HepG2 (cell line): ENCODE results near the gene GORASP2. TPM values are rescaled to one million over a fixed set of nuclear protein-coding genes. Genes with fewer than 3 reads are reported as not detected.

ENCODE experiments used
- BCLAF1 ChIP-seq: fragments of 450-650 bp; IDR thresholded peaks from 2 replicates; pipeline ENCODE4 v1.6.1; 2017; ENCODE audit warnings: mild to moderate bottlenecking
- JDP2 ChIP-seq: sonication (generic); formaldehyde crosslinking; IDR thresholded peaks from 2 replicates; pipeline ENCODE4 v1.8.1; 2022; ENCODE audit warnings: missing genetic modification reagents, borderline replicate concordance
- MAFG ChIP-seq: sonication (generic); formaldehyde crosslinking; IDR thresholded peaks from 2 replicates; pipeline ENCODE4 v1.5.1; 2020; ENCODE audit warnings: mild to moderate bottlenecking, missing genetic modification reagents
- NCOA5 ChIP-seq: sonication (generic); formaldehyde crosslinking; IDR thresholded peaks from 2 replicates; pipeline ENCODE4 v1.4.0; 2020; ENCODE audit warnings: missing genetic modification reagents
- SALL2 ChIP-seq: sonication (generic); formaldehyde crosslinking; IDR thresholded peaks from 2 replicates; pipeline ENCODE4 v1.8.1; 2023; ENCODE audit warnings: mild to moderate bottlenecking, missing genetic modification reagents, inconsistent platforms
- SP140L ChIP-seq: sonication (generic); formaldehyde crosslinking; IDR thresholded peaks from 2 replicates; pipeline ENCODE4 v1.4.0; 2020; ENCODE audit warnings: missing genetic modification reagents, borderline replicate concordance
- ZFP36L1 ChIP-seq: sonication (generic); formaldehyde crosslinking; IDR thresholded peaks from 2 replicates; pipeline ENCODE4 v1.8.0; 2022; ENCODE audit warnings: mild to moderate bottlenecking, missing genetic modification reagents, moderate library complexity
- polyA plus RNA-seq, 8 experiments: library from polyadenylated mRNA; depleted of rRNA in 3 of 8; stranded (reverse) in 7 of 8; unstranded in 1 of 8; fragments of >200 nt; fragmentation: Illumina TruSeq in 4 of 8; extraction: Trizol in 4 of 8; gene quantifications; 2 replicates each; pipeline versions ENCODE4 v1.2.1 to v1.2.3, GENCODE V29; 2011 to 2016; ENCODE audit warnings: low read depth in 4 of 8, missing spikeins in 1 of 8, mixed read lengths in 1 of 8; ENCODE audit not compliant: insufficient read depth in 1 of 8
- total RNA-seq, 5 experiments: library from RNA; depleted of rRNA; stranded (reverse); fragments of >200 nt; fragmentation: Illumina TruSeq; extraction: Trizol; gene quantifications; 2 replicates each; pipeline ENCODE4 v1.2.3, GENCODE V29; 2016; ENCODE audit warnings: low read depth in 1 of 5
- TF ChIP-seq, protein P1 (sequence below): sonication (generic); formaldehyde crosslinking; conservative IDR thresholded peaks from 2 replicates; pipeline ENCODE4 v1.8.0; 2022; ENCODE audit warnings: mild to moderate bottlenecking, moderate library complexity, missing genetic modification reagents
- TF ChIP-seq, protein P2 (sequence below): sonication (generic); formaldehyde crosslinking; IDR thresholded peaks from 2 replicates; pipeline ENCODE4 v1.8.1; 2022; ENCODE audit warnings: mild to moderate bottlenecking, missing genetic modification reagents
- TF ChIP-seq, protein P3 (sequence below): sonication (generic); formaldehyde crosslinking; conservative IDR thresholded peaks from 2 replicates; pipeline ENCODE4 v1.4.0; 2020; ENCODE audit warnings: missing genetic modification reagents

The GORASP2 gene
- total and polyA plus RNA-seq, 2 of the 13 experiments (the other 11 are each of a cell fraction or from before 2014, with no cell fraction given): 103 to 239 TPM

DNA sequence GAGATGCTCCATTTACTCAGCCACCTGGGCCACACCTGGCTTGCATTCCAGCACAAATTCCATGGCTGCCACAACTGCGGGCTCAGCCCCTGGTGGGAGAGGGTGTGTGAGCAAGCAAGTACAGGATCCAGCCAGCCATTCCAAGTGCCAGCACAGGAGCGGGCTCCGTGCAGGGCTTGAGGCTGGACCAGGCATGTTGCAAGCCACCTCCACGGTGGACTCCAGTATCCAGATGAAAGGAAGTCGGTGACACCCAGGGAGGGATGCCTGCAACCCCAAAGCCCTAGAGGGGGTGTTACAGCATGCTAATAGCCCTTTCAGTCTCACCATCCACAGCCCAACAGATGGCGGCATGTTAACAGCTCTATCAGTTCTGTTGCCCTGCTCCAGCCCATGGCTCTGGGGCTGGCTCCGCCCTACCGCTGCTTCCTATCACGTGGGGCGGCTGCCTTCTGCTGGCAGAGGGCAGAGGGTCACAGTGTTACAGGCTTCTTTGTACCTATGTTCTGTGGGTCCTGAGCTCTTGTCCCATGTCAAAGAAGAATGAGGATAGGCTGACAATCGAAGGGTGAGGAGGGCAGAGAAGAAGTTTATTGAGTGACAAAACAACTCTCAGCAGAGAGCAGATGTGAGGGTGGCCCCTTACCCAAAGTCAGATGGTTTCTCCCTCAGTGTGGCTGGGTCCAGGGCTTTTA lies 11.7 kb upstream of the GORASP2 start (continued):
- TF ChIP-seq BCLAF1 (no peak), JDP2 (no peak), MAFG (CRISPR knock-in tag) (no peak), SP140L (CRISPR knock-in tag) (no peak), NCOA5 (no peak), SALL2 (CRISPR knock-in tag) (no peak), ZFP36L1 (CRISPR knock-in tag) (no peak)
- TF ChIP-seq, protein P1, sequence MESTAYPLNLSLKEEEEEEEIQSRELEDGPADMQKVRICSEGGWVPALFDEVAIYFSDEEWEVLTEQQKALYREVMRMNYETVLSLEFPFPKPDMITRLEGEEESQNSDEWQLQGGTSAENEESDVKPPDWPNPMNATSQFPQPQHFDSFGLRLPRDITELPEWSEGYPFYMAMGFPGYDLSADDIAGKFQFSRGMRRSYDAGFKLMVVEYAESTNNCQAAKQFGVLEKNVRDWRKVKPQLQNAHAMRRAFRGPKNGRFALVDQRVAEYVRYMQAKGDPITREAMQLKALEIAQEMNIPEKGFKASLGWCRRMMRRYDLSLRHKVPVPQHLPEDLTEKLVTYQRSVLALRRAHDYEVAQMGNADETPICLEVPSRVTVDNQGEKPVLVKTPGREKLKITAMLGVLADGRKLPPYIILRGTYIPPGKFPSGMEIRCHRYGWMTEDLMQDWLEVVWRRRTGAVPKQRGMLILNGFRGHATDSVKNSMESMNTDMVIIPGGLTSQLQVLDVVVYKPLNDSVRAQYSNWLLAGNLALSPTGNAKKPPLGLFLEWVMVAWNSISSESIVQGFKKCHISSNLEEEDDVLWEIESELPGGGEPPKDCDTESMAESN: no peak
- TF ChIP-seq, protein P2, sequence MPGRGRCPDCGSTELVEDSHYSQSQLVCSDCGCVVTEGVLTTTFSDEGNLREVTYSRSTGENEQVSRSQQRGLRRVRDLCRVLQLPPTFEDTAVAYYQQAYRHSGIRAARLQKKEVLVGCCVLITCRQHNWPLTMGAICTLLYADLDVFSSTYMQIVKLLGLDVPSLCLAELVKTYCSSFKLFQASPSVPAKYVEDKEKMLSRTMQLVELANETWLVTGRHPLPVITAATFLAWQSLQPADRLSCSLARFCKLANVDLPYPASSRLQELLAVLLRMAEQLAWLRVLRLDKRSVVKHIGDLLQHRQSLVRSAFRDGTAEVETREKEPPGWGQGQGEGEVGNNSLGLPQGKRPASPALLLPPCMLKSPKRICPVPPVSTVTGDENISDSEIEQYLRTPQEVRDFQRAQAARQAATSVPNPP: no peak
- TF ChIP-seq, protein P3, sequence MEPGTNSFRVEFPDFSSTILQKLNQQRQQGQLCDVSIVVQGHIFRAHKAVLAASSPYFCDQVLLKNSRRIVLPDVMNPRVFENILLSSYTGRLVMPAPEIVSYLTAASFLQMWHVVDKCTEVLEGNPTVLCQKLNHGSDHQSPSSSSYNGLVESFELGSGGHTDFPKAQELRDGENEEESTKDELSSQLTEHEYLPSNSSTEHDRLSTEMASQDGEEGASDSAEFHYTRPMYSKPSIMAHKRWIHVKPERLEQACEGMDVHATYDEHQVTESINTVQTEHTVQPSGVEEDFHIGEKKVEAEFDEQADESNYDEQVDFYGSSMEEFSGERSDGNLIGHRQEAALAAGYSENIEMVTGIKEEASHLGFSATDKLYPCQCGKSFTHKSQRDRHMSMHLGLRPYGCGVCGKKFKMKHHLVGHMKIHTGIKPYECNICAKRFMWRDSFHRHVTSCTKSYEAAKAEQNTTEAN (CRISPR knock-in tag): no peak
- TF ChIP-seq, all 625 proteins: peak for 4
